A549 (cell line): ENCODE results near the gene ARHGEF1. TPM values are rescaled to one million over a fixed set of nuclear protein-coding genes. Genes with fewer than 3 reads are reported as not detected.
A peak's percentile ranks its signal among the peaks of the same experiment; 100 is the strongest.

Source experiments
- ATAC-seq, 2 experiments: fragments of 200-7000 bp in 1 of 2; fragments of >200 bp in 1 of 2; cut with Nextera tagmentation in 1 of 2; cut with Tn5 transposase in 1 of 2; 3 replicates each; pipeline versions ENCODE4 v1.8.0 to v1.9.1; 2018 to 2020; ENCODE audit warnings: mild to moderate bottlenecking in 1 of 2, moderate library complexity in 1 of 2
- CTCF ChIA-PET: fragments of 300-600 bp; sonication (Branson Sonifier 250); formaldehyde crosslinking; extraction: SDS; loops from one replicate; lab custom pipeline; 2021; ENCODE audit warnings: antibody characterized with exemption, inconsistent platforms; lab: Yijun Ruan, JAX
- POLR2A ChIA-PET: fragments of 350-600 bp; formaldehyde crosslinking; extraction: SDS; loops from one replicate; lab custom pipeline; 2021; ENCODE audit warnings: antibody characterized with exemption, inconsistent platforms; lab: Yijun Ruan, JAX
- DNase-seq, 2 experiments: peaks; one replicate each; pipeline versions ENCODE4 v3.0.0 to v3.0.0-alpha.2; 2011 to 2016; ENCODE audit warnings: low read depth in 1 of 2, low spot score in 1 of 2
- FAIRE-seq: peaks from 2 replicates; lab custom pipeline; 2011; peaks lifted over from hg19 to GRCh38; lab: Jason Lieb, UNC
- H3K27ac ChIP-seq, 2 experiments: fragments of >200 bp; sonication (Bioruptor Twin); formaldehyde crosslinking; 3 replicates each; pipeline ENCODE4 v1.5.1; 2016 to 2017
- H3K4me1 ChIP-seq: fragments of >200 bp; sonication (Bioruptor Twin); formaldehyde crosslinking; 3 replicates; pipeline ENCODE4 v1.6.1; 2016
- H3K4me2 ChIP-seq: fragments of >200 bp; sonication (Bioruptor Twin); formaldehyde crosslinking; 3 replicates; pipeline ENCODE4 v1.6.1; 2016
- H3K4me3 ChIP-seq: fragments of >200 bp; sonication (Bioruptor Twin); formaldehyde crosslinking; 3 replicates; pipeline ENCODE4 v1.5.1; 2016
- H3K9me3 ChIP-seq: fragments of >200 bp; sonication (Bioruptor Twin); formaldehyde crosslinking; 3 replicates; pipeline ENCODE4 v1.6.1; 2016
- ATOH8 ChIP-seq: fragments of 250-450 bp; sonication (Bioruptor Pico); IDR thresholded peaks from 2 replicates; pipeline ENCODE4 v1.5.0; 2020; ENCODE audit warnings: low read depth, mild to moderate bottlenecking, moderate library complexity
- BHLHE40 ChIP-seq: IDR thresholded peaks from 2 replicates; pipeline ENCODE4 v1.6.1; 2012; ENCODE audit warnings: low read depth, low read length, inconsistent platforms
- CBX2 ChIP-seq: fragments of 200-600 bp; sonication (generic); IDR thresholded peaks from 2 replicates; pipeline ENCODE4 v1.6.1; 2016; ENCODE audit warnings: low read depth, mild to moderate bottlenecking, borderline replicate concordance
- CBX8 ChIP-seq: fragments of 200-600 bp; sonication (generic); IDR thresholded peaks from 2 replicates; pipeline ENCODE4 v1.6.1; 2016
- CTCF ChIP-seq: fragments of >200 bp; sonication (Bioruptor Twin); formaldehyde crosslinking; IDR thresholded peaks from 3 replicates; pipeline ENCODE4 v1.5.1; 2016
- EHF ChIP-seq: fragments of 250-450 bp; sonication (Bioruptor Pico); IDR thresholded peaks from 2 replicates; pipeline ENCODE4 v1.5.0; 2020; ENCODE audit warnings: mild to moderate bottlenecking
- EHMT2 ChIP-seq: fragments of 200-600 bp; sonication (generic); IDR thresholded peaks from 2 replicates; pipeline ENCODE4 v1.6.1; 2016; ENCODE audit warnings: antibody characterized with exemption, low read depth, mild to moderate bottlenecking, moderate library complexity
- ELK1 ChIP-seq: fragments of 150-350 bp; IDR thresholded peaks from 2 replicates; pipeline ENCODE4 v1.6.1; 2014; ENCODE audit warnings: low read depth, mild to moderate bottlenecking, low read length
- FOSL2 ChIP-seq, 2 experiments: fragments of 450-650 bp in 1 of 2; fragments of >200 bp in 1 of 2; sonication (Bioruptor Twin) in 1 of 2; formaldehyde crosslinking; IDR thresholded peaks; 2 replicates each; pipeline versions ENCODE4 v1.5.0 to v1.6.1; 2016 to 2020; ENCODE audit warnings: mild to moderate bottlenecking in 1 of 2, moderate library complexity in 1 of 2
- FOXS1 ChIP-seq: fragments of 250-450 bp; sonication (Bioruptor Pico); IDR thresholded peaks from 2 replicates; pipeline ENCODE4 v1.5.0; 2020; ENCODE audit warnings: mild to moderate bottlenecking, moderate library complexity
- HEYL ChIP-seq: fragments of 250-450 bp; sonication (Bioruptor Pico); IDR thresholded peaks from 2 replicates; pipeline ENCODE4 v1.8.0; 2021; ENCODE audit warnings: mild to moderate bottlenecking, moderate library complexity
- HMGXB4 ChIP-seq: fragments of 250-450 bp; sonication (Bioruptor Pico); IDR thresholded peaks from 2 replicates; pipeline ENCODE4 v1.5.0; 2021; ENCODE audit warnings: mild to moderate bottlenecking, moderate library complexity, borderline replicate concordance
- HOXB13 ChIP-seq: fragments of 250-450 bp; sonication (Bioruptor Pico); IDR thresholded peaks from 2 replicates; pipeline ENCODE4 v1.5.0; 2020; ENCODE audit warnings: low read depth, mild to moderate bottlenecking, moderate library complexity
- HOXB5 ChIP-seq: fragments of 250-450 bp; sonication (Bioruptor Pico); IDR thresholded peaks from 2 replicates; pipeline ENCODE4 v1.5.0; 2020; ENCODE audit warnings: mild to moderate bottlenecking, moderate library complexity
- JUNB ChIP-seq: fragments of >200 bp; sonication (Bioruptor Twin); formaldehyde crosslinking; IDR thresholded peaks from 2 replicates; pipeline ENCODE4 v1.6.1; 2016
- KDM1A ChIP-seq: fragments of 200-600 bp; sonication (generic); IDR thresholded peaks from 2 replicates; pipeline ENCODE4 v1.6.1; 2016; ENCODE audit warnings: low read depth, mild to moderate bottlenecking
- MAZ ChIP-seq: fragments of 150-350 bp; IDR thresholded peaks from 2 replicates; pipeline ENCODE4 v1.6.1; 2014; ENCODE audit warnings: antibody characterized with exemption, low read depth, low read length, borderline replicate concordance
- NPAS2 ChIP-seq: fragments of 250-450 bp; sonication (Bioruptor Pico); IDR thresholded peaks from 2 replicates; pipeline ENCODE4 v1.8.0; 2022; ENCODE audit warnings: mild to moderate bottlenecking, moderate library complexity, borderline replicate concordance
- PHF8 ChIP-seq: fragments of 200-600 bp; sonication (generic); IDR thresholded peaks from 2 replicates; pipeline ENCODE4 v1.6.1; 2016; ENCODE audit warnings: low read depth, mild to moderate bottlenecking, antibody characterized with exemption, moderate library complexity, borderline replicate concordance
- RAD21 ChIP-seq, 2 experiments: fragments of >200 bp in 1 of 2; sonication (Bioruptor Twin) in 1 of 2; formaldehyde crosslinking in 1 of 2; IDR thresholded peaks in 1 of 2; conservative IDR thresholded peaks in 1 of 2; 2 replicates in 1 of 2; 3 replicates in 1 of 2; pipeline ENCODE4 v1.6.1; 2012 to 2018; ENCODE audit warnings: inconsistent platforms in 1 of 2
- RARB ChIP-seq: fragments of 250-450 bp; sonication (Bioruptor Pico); IDR thresholded peaks from 2 replicates; pipeline ENCODE4 v1.8.0; 2021; ENCODE audit warnings: mild to moderate bottlenecking, moderate library complexity
- RFX5 ChIP-seq: fragments of 450-650 bp; IDR thresholded peaks from 2 replicates; pipeline ENCODE4 v1.7.1; 2014; ENCODE audit warnings: antibody characterized with exemption, mild to moderate bottlenecking, moderate library complexity
- RNF2 ChIP-seq: fragments of 200-600 bp; sonication (generic); IDR thresholded peaks from 2 replicates; pipeline ENCODE4 v1.6.1; 2016; ENCODE audit warnings: low read depth, mild to moderate bottlenecking, antibody characterized with exemption, moderate library complexity, borderline replicate concordance
- SREBF2 ChIP-seq: fragments of 450-650 bp; IDR thresholded peaks from 2 replicates; pipeline ENCODE4 v1.6.1; 2014; ENCODE audit warnings: mild to moderate bottlenecking, moderate library complexity
- TFCP2L1 ChIP-seq: fragments of 250-450 bp; sonication (Bioruptor Pico); IDR thresholded peaks from 2 replicates; pipeline ENCODE4 v1.5.0; 2021; ENCODE audit warnings: mild to moderate bottlenecking
- TP53 ChIP-seq: fragments of 250-450 bp; sonication (Bioruptor Pico); IDR thresholded peaks from 2 replicates; pipeline ENCODE4 v1.5.0; 2021; ENCODE audit warnings: mild to moderate bottlenecking, moderate library complexity
- ZC3H11A ChIP-seq: fragments of 450-650 bp; IDR thresholded peaks from 2 replicates; pipeline ENCODE4 v1.6.1; 2014; ENCODE audit warnings: antibody characterized with exemption, mild to moderate bottlenecking
- ZFP36 ChIP-seq: fragments of 450-650 bp; IDR thresholded peaks from 2 replicates; pipeline ENCODE4 v1.6.1; 2014; ENCODE audit warnings: borderline replicate concordance; ENCODE audit not compliant: partially characterized antibody
- ZSCAN20 ChIP-seq: fragments of 250-450 bp; sonication (Bioruptor Pico); IDR thresholded peaks from 2 replicates; pipeline ENCODE4 v1.8.0; 2022; ENCODE audit warnings: mild to moderate bottlenecking, moderate library complexity
- WGBS: methylation state at CpG from one replicate; pipeline ENCODE4 v1.1.6; 2017; ENCODE audit errors: missing lambda C conversion rate; 5-methylcytosine and 5-hydroxymethylcytosine counted together
- polyA plus RNA-seq, 4 experiments: library from polyadenylated mRNA; depleted of rRNA in 3 of 4; stranded (reverse); fragments of >200 nt; fragmentation: RNase III in 1 of 4; extraction: RNeasy Plus Mini Kit Qiagen cat#74134 plus additional on column Dnase treatment in 1 of 4; gene quantifications; 2 replicates in 3 of 4; 3 replicates in 1 of 4; pipeline ENCODE4 v1.2.3, GENCODE V29; 2011 to 2017

The ARHGEF1 gene
- polyA plus RNA-seq, 2 of the 4 experiments (the other 2 are of a cell fraction) = 38.0 to 84.2 TPM

DNA sequence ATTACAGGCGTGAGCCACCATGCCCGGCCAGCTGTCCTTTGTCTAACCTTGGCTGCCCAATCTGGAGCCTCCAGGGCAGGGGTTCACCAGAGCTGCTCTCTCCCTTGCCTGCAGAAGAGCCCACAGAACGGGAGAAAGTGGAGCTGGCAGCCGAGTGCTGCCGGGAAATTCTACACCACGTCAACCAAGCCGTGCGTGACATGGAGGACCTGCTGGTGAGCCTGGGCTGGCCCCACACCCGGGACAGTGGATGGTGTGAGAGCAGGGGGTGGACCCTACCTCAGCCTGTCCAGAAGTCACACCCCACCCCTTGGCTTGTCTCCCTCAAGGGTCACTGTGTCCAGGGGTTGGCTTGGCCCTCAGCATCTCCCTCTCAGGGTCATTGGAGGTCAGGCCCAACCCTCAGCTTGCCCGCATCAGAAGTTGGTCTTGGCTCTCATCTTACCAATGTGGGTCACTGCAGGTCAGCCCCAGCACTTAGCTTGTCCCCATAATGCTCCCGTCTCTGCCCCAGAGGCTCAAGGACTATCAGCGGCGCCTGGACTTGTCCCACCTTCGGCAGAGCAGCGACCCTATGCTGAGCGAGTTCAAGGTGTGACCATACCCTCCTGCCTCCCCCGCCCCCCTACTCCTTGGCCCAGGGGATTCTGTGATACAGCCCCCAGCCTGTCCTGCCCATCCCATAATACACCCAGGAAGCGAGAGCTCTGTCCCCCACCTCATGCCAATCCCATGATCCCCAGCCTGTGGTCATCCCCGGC is 20.4 kb downstream of the ARHGEF1 start:
- no peak for TF ChIP-seq TP53 (CRISPR knock-in tag)
- TF ChIP-seq SREBF2 = no peak
- TF ChIP-seq HMGXB4 = no peak
- TF ChIP-seq ZFP36 = no peak
- TF ChIP-seq MAZ = no peak
- TF ChIP-seq CTCF = no peak
- TF ChIP-seq EHF (CRISPR knock-in tag) = no peak
- no peak for TF ChIP-seq BHLHE40
- no peak for TF ChIP-seq TFCP2L1 (CRISPR knock-in tag)
- no peak for TF ChIP-seq ZSCAN20
- no peak for TF ChIP-seq EHMT2
- TF ChIP-seq ATOH8 = no peak
- TF ChIP-seq HEYL = no peak
- no peak for TF ChIP-seq RFX5
- TF ChIP-seq ZC3H11A = no peak
- TF ChIP-seq JUNB = no peak
- TF ChIP-seq RARB (CRISPR knock-in tag) = no peak
- no peak for TF ChIP-seq NPAS2 (CRISPR knock-in tag)
- peak overlapping the region; percentile 17 to 78; a peak in 5 of 6 replicates for H3K27ac ChIP-seq
- CTCF ChIA-PET = interaction anchor here (1.0 to 4.1 kb wide), 14 partner anchors 8 to 55 kb away, joined by 3 to 18 read pairs (median 6); partner anchors contain the start of gene ERFL
- peak overlapping the region; percentile 75 for H3K4me2 ChIP-seq
- DNase-seq = no peak
- H3K4me3 ChIP-seq = no peak overlapping the region
- ATAC-seq = peak in 1 of 2 experiments; percentile 5; a peak in 3 of 6 replicates
- POLR2A ChIA-PET = interaction anchor here (1.0 to 1.2 kb wide), 2 partner anchors 8 to 43 kb away, joined by 3 to 5 read pairs; partner anchors contain the start of gene RPS19
- FAIRE-seq = no peak
- peaks cover 46% of the 10 kb centered on the region for H3K4me1 ChIP-seq
- WGBS = 83% methylated on average over 19 of the region's 19 CpGs
- H3K9me3 ChIP-seq = no peaks in the 10 kb centered on the region

DNA sequence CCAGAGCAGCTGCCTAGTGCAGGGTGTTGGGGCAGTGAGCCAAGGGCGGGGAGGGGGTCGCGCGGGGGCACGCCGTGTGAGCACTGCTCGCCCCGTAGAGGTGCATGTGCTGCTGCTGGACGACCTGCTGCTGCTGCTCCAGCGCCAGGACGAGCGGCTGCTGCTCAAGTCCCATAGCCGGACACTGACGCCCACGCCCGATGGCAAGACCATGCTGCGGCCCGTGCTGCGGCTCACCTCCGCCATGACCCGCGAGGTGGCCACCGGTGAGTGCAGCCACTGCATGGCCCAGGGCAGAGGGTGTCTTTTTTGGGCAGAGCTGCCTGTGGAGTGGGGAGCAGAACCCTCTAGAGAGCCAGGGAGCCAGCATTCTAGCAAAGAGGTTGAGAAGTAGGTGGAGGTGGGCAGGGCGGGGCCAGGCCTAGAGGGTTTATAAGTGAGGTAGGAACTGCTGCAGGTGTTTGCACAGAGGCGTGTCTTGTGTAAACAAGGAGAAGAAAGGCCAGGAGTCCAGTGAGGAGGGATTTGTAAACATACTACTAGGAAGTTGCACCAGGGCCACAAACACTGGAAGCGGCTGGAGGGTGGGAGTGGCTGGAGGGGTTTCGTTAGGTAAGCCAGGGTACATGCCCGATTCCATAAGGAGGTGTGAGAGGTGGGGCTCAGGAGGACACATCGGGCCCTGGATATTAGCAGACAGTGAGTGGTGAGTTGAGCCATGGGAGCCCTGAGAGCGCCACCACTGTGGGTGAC is 21.3 kb downstream of the ARHGEF1 start:
- CTCF ChIA-PET = interaction anchor here (1.4 to 4.9 kb wide), 9 partner anchors 9 to 47 kb away, joined by 5 to 18 read pairs (median 14); no protein-coding TSS in a partner anchor
- ATAC-seq = peak; percentile 20 to 70; a peak in 5 of 6 replicates
- Histone ChIP-seq H3K4me1 (peaks cover 46% of the 10 kb centered on the region), H3K4me3 (peak overlapping the region; percentile 7; the same call in 1 of the 3 replicates), H3K4me2 (peak overlapping the region; percentile 75), H3K27ac (peak overlapping the region; percentile 42 to 78; a peak in 5 of 6 replicates), H3K9me3 (no peaks in the 10 kb centered on the region)
- POLR2A ChIA-PET = no interaction called here
- DNase-seq = peak; percentile 79 to 94
- 50% methylated on average over 29 of the region's 30 CpGs for WGBS
- FAIRE-seq = peak; percentile 61
- TF ChIP-seq RNF2 (no peak), FOSL2 (IDR thresholded peaks at IDR 0.05) (no peak), FOSL2 (CRISPR knock-in tag; IDR thresholded peaks at IDR 0.05) (no peak), CBX8 (no peak), CBX2 (no peak), RARB (CRISPR knock-in tag) (no peak), EHMT2 (no peak), BHLHE40 (no peak), HOXB5 (no peak), NPAS2 (CRISPR knock-in tag) (no peak), FOXS1 (CRISPR knock-in tag) (no peak; the same call in 1 of the 2 replicates), KDM1A (no peak), RAD21 (conservative IDR thresholded peaks at IDR 0.05 in 1 of 2, IDR thresholded peaks at IDR 0.05 in 1 of 2) (no peak), EHF (CRISPR knock-in tag) (peak; percentile 85), PHF8 (no peak), ELK1 (no peak), ZSCAN20 (no peak), HOXB13 (CRISPR knock-in tag) (peak; percentile 89; the same call in 1 of the 2 replicates)
